ENCODE results near the gene GORASP2. TPM values are rescaled to one million over a fixed set of nuclear protein-coding genes. Genes with fewer than 3 reads are reported as not detected.

Gene GORASP2
- total and polyA plus RNA-seq, 2 experiments from 2014 or later: 44.5 to 45.2 TPM

- H3K4me2 ChIP-seq: no peak overlapping the region
- ATAC-seq: no peak; the same call in 2 of the 3 replicates
- Mint-ChIP-seq H3K27me3 (ENCODE audit: insufficient read depth, low read depth, poor library complexity) (peaks cover 6% of the 10 kb centered on the region), H3K4me3 (no peak overlapping the region), H3K4me1 (peaks cover 13% of the 10 kb centered on the region; the same call in 2 of the 3 replicates), H3K9me3 (no peaks in the 10 kb centered on the region), H3K27ac (peak overlapping the region; percentile 8; the same call in 1 of the 2 replicates), H3K36me3 (ENCODE audit: low read depth) (peaks cover 10% of the 10 kb centered on the region; the same call in 2 of the 3 replicates)
- no peak for DNase-seq (ENCODE audit: low spot score)
- H3K36me3 ChIP-seq (ENCODE audit: insufficient read depth): no peaks in the 10 kb centered on the region
- peaks cover 45% of the 10 kb centered on the region for H4K20me1 ChIP-seq (replicated peaks; ENCODE audit: insufficient read depth)
- peaks cover 100% of the 10 kb centered on the region for H3K79me2 ChIP-seq (replicated peaks; ENCODE audit: insufficient read depth)
- H3K4me1 ChIP-seq (ENCODE audit: insufficient read depth): 0 out of 2 replicates have a peak, but pooled peaks cover 5% of the 10 kb centered on the region
- TF ChIP-seq EZH2 (IDR thresholded peaks at IDR 0.05; ENCODE audit: low read depth, unreplicated experiment) (no peak), POLR2AphosphoS5 (IDR thresholded peaks at IDR 0.05; ENCODE audit: low read depth) (no peak), ZNF114 (CRISPR knock-in tag; IDR thresholded peaks at IDR 0.05) (no peak), REST (IDR thresholded peaks at IDR 0.05; ENCODE audit: unreplicated experiment) (no peak), ZNF462 (CRISPR knock-in tag; IDR thresholded peaks at IDR 0.05) (no peak)
- no peak overlapping the region for H3K27ac ChIP-seq (ENCODE audit: low read depth)
- H3K9me2 ChIP-seq (ENCODE audit: insufficient read depth): no peaks in the 10 kb centered on the region
- no peaks in the 10 kb centered on the region for H3F3A ChIP-seq (replicated peaks; ENCODE audit: low read depth)
- H2AFZ ChIP-seq: no peak overlapping the region
- no peak overlapping the region for H3K4me3 ChIP-seq
- no peaks in the 10 kb centered on the region for H3K27me3 ChIP-seq (ENCODE audit: insufficient read depth)
Observed at GRCh38 chr2:170940066-170940465, 11.0 kb downstream of the GORASP2 start.
